Measurements from ENCODE around the gene VWA8.

DNA sequence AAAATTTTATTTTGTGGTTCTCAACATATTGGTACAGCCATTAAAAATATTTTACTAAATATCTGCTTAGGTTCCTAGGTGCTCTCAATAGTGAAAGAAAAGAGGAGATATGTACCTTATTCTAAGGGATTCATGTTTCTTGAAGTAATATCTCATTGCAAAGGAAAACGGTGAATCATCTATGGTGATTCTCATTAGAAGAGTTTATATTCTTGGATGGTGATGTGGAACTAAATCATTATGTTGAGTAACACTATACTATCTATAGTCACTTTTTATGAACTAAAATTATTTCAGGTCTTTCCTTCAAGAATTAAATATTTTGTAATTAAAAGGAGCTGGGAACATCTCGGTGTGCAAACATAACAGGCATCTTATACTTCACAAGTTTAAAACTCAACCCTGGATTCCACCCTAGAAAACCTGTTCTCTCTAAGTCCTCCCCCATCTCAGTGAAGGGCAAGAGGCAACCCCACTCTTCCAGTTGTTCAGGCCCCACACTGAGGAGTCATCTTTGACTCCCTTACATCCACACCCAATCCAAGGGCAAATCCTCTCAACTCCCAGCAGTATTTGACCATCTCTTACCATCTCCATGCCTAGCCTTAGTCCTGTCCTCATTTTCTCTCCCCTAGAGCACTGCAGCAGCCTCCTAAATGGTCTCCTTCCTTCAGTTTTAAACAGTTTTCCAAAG, 363.4 kb downstream of the VWA8 start:
- TF ChIP-seq ZNF274 (IDR thresholded peaks at IDR 0.05; ENCODE audit: low read depth, low read length), result no peak
- TF ChIP-seq EZH2 (IDR thresholded peaks at IDR 0.05), result no peak
- TF ChIP-seq FOSL1 (IDR thresholded peaks at IDR 0.05; ENCODE audit: low read depth), result no peak
- TF ChIP-seq JUND (IDR thresholded peaks at IDR 0.05), result no peak
- TF ChIP-seq, protein P1, sequence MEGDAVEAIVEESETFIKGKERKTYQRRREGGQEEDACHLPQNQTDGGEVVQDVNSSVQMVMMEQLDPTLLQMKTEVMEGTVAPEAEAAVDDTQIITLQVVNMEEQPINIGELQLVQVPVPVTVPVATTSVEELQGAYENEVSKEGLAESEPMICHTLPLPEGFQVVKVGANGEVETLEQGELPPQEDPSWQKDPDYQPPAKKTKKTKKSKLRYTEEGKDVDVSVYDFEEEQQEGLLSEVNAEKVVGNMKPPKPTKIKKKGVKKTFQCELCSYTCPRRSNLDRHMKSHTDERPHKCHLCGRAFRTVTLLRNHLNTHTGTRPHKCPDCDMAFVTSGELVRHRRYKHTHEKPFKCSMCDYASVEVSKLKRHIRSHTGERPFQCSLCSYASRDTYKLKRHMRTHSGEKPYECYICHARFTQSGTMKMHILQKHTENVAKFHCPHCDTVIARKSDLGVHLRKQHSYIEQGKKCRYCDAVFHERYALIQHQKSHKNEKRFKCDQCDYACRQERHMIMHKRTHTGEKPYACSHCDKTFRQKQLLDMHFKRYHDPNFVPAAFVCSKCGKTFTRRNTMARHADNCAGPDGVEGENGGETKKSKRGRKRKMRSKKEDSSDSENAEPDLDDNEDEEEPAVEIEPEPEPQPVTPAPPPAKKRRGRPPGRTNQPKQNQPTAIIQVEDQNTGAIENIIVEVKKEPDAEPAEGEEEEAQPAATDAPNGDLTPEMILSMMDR (IDR thresholded peaks at IDR 0.05 in 2 of 3, conservative IDR thresholded peaks at IDR 0.05 in 1 of 3; ENCODE audit: borderline replicate concordance in 1 of 3, insufficient read depth in 1 of 3, low read depth in 2 of 3, low read length in 2 of 3), result no peak
- no peak for TF ChIP-seq YY1 (IDR thresholded peaks at IDR 0.05; ENCODE audit: extremely low read depth, insufficient replicate concordance, low read depth, low read length)
- no peak for TF ChIP-seq POLR2AphosphoS5 (IDR thresholded peaks at IDR 0.05; ENCODE audit: low read depth, low read length)
- no peak for TF ChIP-seq REST (IDR thresholded peaks at IDR 0.05; ENCODE audit: low read depth)
- TF ChIP-seq ELF1 (IDR thresholded peaks at IDR 0.05; ENCODE audit: borderline replicate concordance, low read depth), result no peak
- TF ChIP-seq RAD21 (IDR thresholded peaks at IDR 0.05; ENCODE audit: low read depth), result no peak

Measured in HCT116 (cell line).